SK-N-SH (cell line): ENCODE results near the gene GTF2F2. TPM values are rescaled to one million over a fixed set of nuclear protein-coding genes. Genes with fewer than 3 reads are reported as not detected.

Experiments used
- CTCF ChIA-PET: fragments of 300-600, 350-600 bp; formaldehyde crosslinking; extraction: SDS; loops from one replicate; lab custom pipeline; 2021; lab: Yijun Ruan, JAX
- POLR2A ChIA-PET: fragments of 350-600 bp; sonication (Branson Sonifier 250); formaldehyde crosslinking; extraction: SDS; loops from one replicate; lab custom pipeline; 2020; ENCODE audit warnings: antibody characterized with exemption, inconsistent platforms; lab: Yijun Ruan, JAX
- DNase-seq: peaks from one replicate; pipeline ENCODE4 v3.0.0; 2012
- H2AFZ ChIP-seq: fragments of 200-600 bp; sonication (generic); 2 replicates; pipeline ENCODE4 v1.8.1; 2016; ENCODE audit warnings: antibody characterized with exemption, mild to moderate bottlenecking, low read depth
- H3F3A ChIP-seq: fragments of 200-600 bp; sonication (generic); replicated peaks from 2 replicates; pipeline ENCODE3; 2016; ENCODE audit warnings: antibody characterized with exemption, mild to moderate bottlenecking; ENCODE audit not compliant: insufficient read depth
- H3K27ac ChIP-seq, 2 experiments: fragments of 200-500 bp in 1 of 2; fragments of 200-600 bp in 1 of 2; sonication (Bioruptor generic) in 1 of 2; sonication (generic), shearing (Covaris generic) in 1 of 2; 2 replicates each; pipeline versions ENCODE4 v1.5.1 to v1.6.1; 2014 to 2016; ENCODE audit warnings: low read depth in 2 of 2, inconsistent platforms in 1 of 2, low read length in 1 of 2, mild to moderate bottlenecking in 1 of 2, mixed read lengths in 1 of 2
- H3K27me3 ChIP-seq: fragments of 200-600 bp; sonication (generic), shearing (Covaris generic); 2 replicates; pipeline ENCODE4 v1.6.1; 2016; ENCODE audit warnings: mixed run types; ENCODE audit not compliant: insufficient read depth
- H3K36me3 ChIP-seq, 2 experiments: fragments of 200-500 bp in 1 of 2; fragments of 200-600 bp in 1 of 2; sonication (Bioruptor generic) in 1 of 2; sonication (generic) in 1 of 2; replicated peaks in 1 of 2; 2 replicates each; pipeline versions ENCODE3 to v1.5.1; 2014 to 2016; ENCODE audit warnings: low read length in 1 of 2, mild to moderate bottlenecking in 1 of 2; ENCODE audit not compliant: insufficient read depth in 2 of 2, control insufficient read depth in 1 of 2
- H3K4me1 ChIP-seq, 2 experiments: fragments of 200-500 bp in 1 of 2; fragments of 200-600 bp in 1 of 2; sonication (Bioruptor generic) in 1 of 2; sonication (generic), shearing (Covaris generic) in 1 of 2; 2 replicates each; pipeline versions ENCODE4 v1.5.1 to v1.6.1; 2014 to 2016; ENCODE audit warnings: low read depth in 1 of 2, low read length in 1 of 2, mixed run types in 1 of 2; ENCODE audit not compliant: insufficient read depth in 2 of 2, control insufficient read depth in 1 of 2
- H3K4me2 ChIP-seq: fragments of 200-600 bp; sonication (generic), shearing (Covaris generic); 2 replicates; pipeline ENCODE4 v1.6.1; 2017; ENCODE audit warnings: mixed run types
- H3K4me3 ChIP-seq, 2 experiments: fragments of 200-500 bp in 1 of 2; fragments of 200-600 bp in 1 of 2; sonication (Bioruptor generic) in 1 of 2; sonication (generic), shearing (Covaris generic) in 1 of 2; 2 replicates each; pipeline versions ENCODE4 v1.5.1 to v1.8.1; 2014 to 2016; ENCODE audit warnings: low read depth in 2 of 2, inconsistent platforms in 1 of 2, low read length in 1 of 2, mild to moderate bottlenecking in 1 of 2, mixed read lengths in 1 of 2, moderate library complexity in 1 of 2
- H3K79me2 ChIP-seq: fragments of 200-600 bp; sonication (generic); 2 replicates; pipeline ENCODE4 v1.8.1; 2017; ENCODE audit warnings: mild to moderate bottlenecking; ENCODE audit not compliant: insufficient read depth
- H3K9ac ChIP-seq: fragments of 200-600 bp; sonication (generic); 2 replicates; pipeline ENCODE4 v1.6.1; 2017; ENCODE audit warnings: mixed run types
- H3K9me2 ChIP-seq: fragments of 200-600 bp; sonication (generic); 2 replicates; pipeline ENCODE4 v1.6.1; 2017; ENCODE audit warnings: mixed run types
- H3K9me3 ChIP-seq: fragments of 200-600 bp; sonication (generic); 2 replicates; pipeline ENCODE4 v1.6.1; 2017; ENCODE audit warnings: mixed run types, mild to moderate bottlenecking, moderate library complexity
- H4K20me1 ChIP-seq: fragments of 200-600 bp; sonication (generic); 2 replicates; pipeline ENCODE4 v1.6.1; 2017; ENCODE audit warnings: mild to moderate bottlenecking, mixed run types; ENCODE audit not compliant: insufficient read depth
- EZH2phosphoT487 ChIP-seq: fragments of 200-600 bp; sonication (generic); IDR thresholded peaks from 2 replicates; pipeline ENCODE4 v1.6.1; 2017; ENCODE audit warnings: low read depth, mixed run types, mild to moderate bottlenecking, antibody characterized with exemption, moderate library complexity, borderline replicate concordance
- FOSL2 ChIP-seq: IDR thresholded peaks from 2 replicates; pipeline ENCODE4 v1.4.0; 2012; ENCODE audit warnings: low read depth, mild to moderate bottlenecking, moderate library complexity, borderline replicate concordance
- FOXM1 ChIP-seq: IDR thresholded peaks from 2 replicates; pipeline ENCODE4 v1.4.0; 2012; ENCODE audit warnings: low read depth, mild to moderate bottlenecking
- GABPA ChIP-seq: IDR thresholded peaks from 2 replicates; pipeline ENCODE4 v1.4.0; 2012; ENCODE audit warnings: low read depth, mild to moderate bottlenecking
- GATA2 ChIP-seq: sonication (generic); formaldehyde crosslinking; IDR thresholded peaks from 2 replicates; pipeline ENCODE4 v1.5.0; 2020; ENCODE audit warnings: mild to moderate bottlenecking, missing genetic modification reagents
- JUND ChIP-seq: IDR thresholded peaks from 2 replicates; pipeline ENCODE4 v1.4.0; 2012
- RAD21 ChIP-seq: IDR thresholded peaks from 2 replicates; pipeline ENCODE4 v1.6.1; 2012; ENCODE audit warnings: mild to moderate bottlenecking, low read length
- RXRA ChIP-seq: IDR thresholded peaks from 2 replicates; pipeline ENCODE4 v1.4.0; 2012; ENCODE audit warnings: low read depth, mild to moderate bottlenecking, borderline replicate concordance
- SMC3 ChIP-seq: IDR thresholded peaks from 2 replicates; pipeline ENCODE4 v1.6.1; 2012; ENCODE audit warnings: low read depth, low read length, improper control_type of control experiment
- TCF12 ChIP-seq: IDR thresholded peaks from 2 replicates; pipeline ENCODE4 v1.4.0; 2012
- TEAD4 ChIP-seq: IDR thresholded peaks from 2 replicates; pipeline ENCODE4 v1.4.0; 2012; ENCODE audit warnings: mild to moderate bottlenecking, borderline replicate concordance; ENCODE audit not compliant: insufficient read depth
- WGBS: methylation state at CpG from one replicate; pipeline ENCODE4 v1.1.6; 2017; ENCODE audit warnings: low lambda C conversion rate; 5-methylcytosine and 5-hydroxymethylcytosine counted together
- polyA plus RNA-seq, 3 experiments: library from polyadenylated mRNA; depleted of rRNA; stranded (reverse); fragments of >200 nt; gene quantifications; 2 replicates each; pipeline ENCODE4 v1.2.3, GENCODE V29; 2012
- TF ChIP-seq, protein P1 (sequence below): IDR thresholded peaks from 2 replicates; pipeline ENCODE4 v1.6.1; 2012; ENCODE audit warnings: mild to moderate bottlenecking, low read depth, low read length, moderate library complexity
- TF ChIP-seq, protein P2 (sequence below): IDR thresholded peaks from 2 replicates; pipeline ENCODE4 v1.4.0; 2012; ENCODE audit warnings: low read depth, borderline replicate concordance
- TF ChIP-seq, protein P3 (sequence below): fragments of 150-350 bp; IDR thresholded peaks from 2 replicates; pipeline ENCODE4 v1.6.1; 2016; ENCODE audit warnings: mild to moderate bottlenecking, low read depth, low read length
- TF ChIP-seq, protein P4 (sequence below): fragments of 150-350 bp; IDR thresholded peaks from 2 replicates; pipeline ENCODE4 v1.6.1; 2017; ENCODE audit warnings: antibody characterized with exemption, low read length, low read depth, borderline replicate concordance

Gene GTF2F2
- polyA plus RNA-seq, 1 of the 3 experiments (the other 2 are of a cell fraction), result 24.2 TPM

GRCh38 chr13:45101327-45102018, 18.8 kb upstream of the GTF2F2 start:
- Histone ChIP-seq H3K27me3 (no peaks in the 10 kb centered on the region), H3K4me2 (no peak overlapping the region), H3K9ac (no peak overlapping the region), H3K4me1 (peaks cover 2 to 3% of the 10 kb centered on the region in 2 experiments; a peak in 2 of 4 replicates), H4K20me1 (no peaks in the 10 kb centered on the region), H2AFZ (no peak overlapping the region), H3K4me3 (no peak overlapping the region), H3K79me2 (no peaks in the 10 kb centered on the region), H3K36me3 (no peaks in the 10 kb centered on the region), H3K27ac (no peak overlapping the region), H3F3A (no peaks in the 10 kb centered on the region), H3K9me2 (no peaks in the 10 kb centered on the region), H3K9me3 (no peaks in the 10 kb centered on the region)
- 94% methylated on average over 10 of the region's 10 CpGs for WGBS
- CTCF ChIA-PET, result interaction anchor here (2.0 kb wide), 1 partner anchor 208 kb away, joined by 6 read pairs; no protein-coding TSS in a partner anchor
- POLR2A ChIA-PET, result no interaction called here
- DNase-seq, result no peak
- TF ChIP-seq, protein P1, sequence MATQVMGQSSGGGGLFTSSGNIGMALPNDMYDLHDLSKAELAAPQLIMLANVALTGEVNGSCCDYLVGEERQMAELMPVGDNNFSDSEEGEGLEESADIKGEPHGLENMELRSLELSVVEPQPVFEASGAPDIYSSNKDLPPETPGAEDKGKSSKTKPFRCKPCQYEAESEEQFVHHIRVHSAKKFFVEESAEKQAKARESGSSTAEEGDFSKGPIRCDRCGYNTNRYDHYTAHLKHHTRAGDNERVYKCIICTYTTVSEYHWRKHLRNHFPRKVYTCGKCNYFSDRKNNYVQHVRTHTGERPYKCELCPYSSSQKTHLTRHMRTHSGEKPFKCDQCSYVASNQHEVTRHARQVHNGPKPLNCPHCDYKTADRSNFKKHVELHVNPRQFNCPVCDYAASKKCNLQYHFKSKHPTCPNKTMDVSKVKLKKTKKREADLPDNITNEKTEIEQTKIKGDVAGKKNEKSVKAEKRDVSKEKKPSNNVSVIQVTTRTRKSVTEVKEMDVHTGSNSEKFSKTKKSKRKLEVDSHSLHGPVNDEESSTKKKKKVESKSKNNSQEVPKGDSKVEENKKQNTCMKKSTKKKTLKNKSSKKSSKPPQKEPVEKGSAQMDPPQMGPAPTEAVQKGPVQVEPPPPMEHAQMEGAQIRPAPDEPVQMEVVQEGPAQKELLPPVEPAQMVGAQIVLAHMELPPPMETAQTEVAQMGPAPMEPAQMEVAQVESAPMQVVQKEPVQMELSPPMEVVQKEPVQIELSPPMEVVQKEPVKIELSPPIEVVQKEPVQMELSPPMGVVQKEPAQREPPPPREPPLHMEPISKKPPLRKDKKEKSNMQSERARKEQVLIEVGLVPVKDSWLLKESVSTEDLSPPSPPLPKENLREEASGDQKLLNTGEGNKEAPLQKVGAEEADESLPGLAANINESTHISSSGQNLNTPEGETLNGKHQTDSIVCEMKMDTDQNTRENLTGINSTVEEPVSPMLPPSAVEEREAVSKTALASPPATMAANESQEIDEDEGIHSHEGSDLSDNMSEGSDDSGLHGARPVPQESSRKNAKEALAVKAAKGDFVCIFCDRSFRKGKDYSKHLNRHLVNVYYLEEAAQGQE, result no peak
- no peak for TF ChIP-seq TCF12
- TF ChIP-seq JUND, result no peak
- no peak for TF ChIP-seq RXRA
- TF ChIP-seq, protein P2, sequence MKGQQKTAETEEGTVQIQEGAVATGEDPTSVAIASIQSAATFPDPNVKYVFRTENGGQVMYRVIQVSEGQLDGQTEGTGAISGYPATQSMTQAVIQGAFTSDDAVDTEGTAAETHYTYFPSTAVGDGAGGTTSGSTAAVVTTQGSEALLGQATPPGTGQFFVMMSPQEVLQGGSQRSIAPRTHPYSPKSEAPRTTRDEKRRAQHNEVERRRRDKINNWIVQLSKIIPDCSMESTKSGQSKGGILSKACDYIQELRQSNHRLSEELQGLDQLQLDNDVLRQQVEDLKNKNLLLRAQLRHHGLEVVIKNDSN, result no peak
- no peak for TF ChIP-seq TEAD4
- TF ChIP-seq, protein P3, sequence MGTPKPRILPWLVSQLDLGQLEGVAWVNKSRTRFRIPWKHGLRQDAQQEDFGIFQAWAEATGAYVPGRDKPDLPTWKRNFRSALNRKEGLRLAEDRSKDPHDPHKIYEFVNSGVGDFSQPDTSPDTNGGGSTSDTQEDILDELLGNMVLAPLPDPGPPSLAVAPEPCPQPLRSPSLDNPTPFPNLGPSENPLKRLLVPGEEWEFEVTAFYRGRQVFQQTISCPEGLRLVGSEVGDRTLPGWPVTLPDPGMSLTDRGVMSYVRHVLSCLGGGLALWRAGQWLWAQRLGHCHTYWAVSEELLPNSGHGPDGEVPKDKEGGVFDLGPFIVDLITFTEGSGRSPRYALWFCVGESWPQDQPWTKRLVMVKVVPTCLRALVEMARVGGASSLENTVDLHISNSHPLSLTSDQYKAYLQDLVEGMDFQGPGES, result no peak
- no peak for TF ChIP-seq RAD21
- TF ChIP-seq FOSL2, result no peak
- no peak for TF ChIP-seq GABPA
- no peak for TF ChIP-seq FOXM1
- no peak for TF ChIP-seq GATA2 (CRISPR knock-in tag)
- TF ChIP-seq EZH2phosphoT487, result no peak
- TF ChIP-seq SMC3, result no peak
- TF ChIP-seq, protein P4, sequence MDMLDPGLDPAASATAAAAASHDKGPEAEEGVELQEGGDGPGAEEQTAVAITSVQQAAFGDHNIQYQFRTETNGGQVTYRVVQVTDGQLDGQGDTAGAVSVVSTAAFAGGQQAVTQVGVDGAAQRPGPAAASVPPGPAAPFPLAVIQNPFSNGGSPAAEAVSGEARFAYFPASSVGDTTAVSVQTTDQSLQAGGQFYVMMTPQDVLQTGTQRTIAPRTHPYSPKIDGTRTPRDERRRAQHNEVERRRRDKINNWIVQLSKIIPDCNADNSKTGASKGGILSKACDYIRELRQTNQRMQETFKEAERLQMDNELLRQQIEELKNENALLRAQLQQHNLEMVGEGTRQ, result no peak
